Measurements from ENCODE around the gene KCNQ1OT1. TPM values are rescaled to one million over a fixed set of nuclear protein-coding genes. Genes with fewer than 3 reads are reported as not detected.

KCNQ1OT1 gene
- total RNA-seq, 1 donor from 2014 or later, result 0.53 TPM

GRCh38 chr11:2703363-2704141, 3.8 kb upstream of the KCNQ1OT1 start:
- DNase-seq (ENCODE audit: low read depth, low spot score), result no peak

DNA sequence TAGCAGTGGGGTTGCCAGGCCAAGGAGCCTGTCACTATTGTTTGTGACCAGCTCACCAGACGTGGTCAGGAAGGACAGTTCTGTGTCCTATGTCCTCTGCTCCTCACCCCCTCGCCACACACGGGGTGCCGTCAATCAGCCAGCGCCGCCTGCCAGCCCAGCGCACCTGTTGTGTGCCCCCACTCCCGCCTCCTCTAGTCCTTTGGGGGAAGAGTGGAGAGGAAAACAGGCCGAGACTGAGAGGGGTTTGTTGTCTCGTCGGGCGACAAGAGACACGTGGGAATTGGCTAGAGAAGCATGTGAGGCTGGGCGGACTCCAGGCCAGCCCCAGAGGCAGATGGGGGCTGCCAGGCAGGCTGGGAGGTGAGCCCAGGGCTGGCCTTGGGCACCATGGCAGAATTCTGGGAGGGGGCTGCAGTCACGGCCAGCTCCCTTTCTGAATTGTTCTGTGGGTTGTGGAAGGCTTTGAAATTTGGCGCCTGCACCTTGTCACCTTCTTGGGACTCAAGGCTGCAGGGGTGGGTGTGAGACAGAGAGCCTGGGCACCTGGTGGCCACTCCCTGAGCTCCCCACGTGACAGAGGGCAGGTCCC, 3.1 kb upstream of the KCNQ1OT1 start:
- no peak for DNase-seq (ENCODE audit: low read depth, low spot score)

GRCh38 chr11:2701898-2702434, 2.2 kb upstream of the KCNQ1OT1 start:
- DNase-seq (ENCODE audit: low read depth, low spot score), result no peak

GRCh38 chr11:2701230-2701629, 1.4 kb upstream of the KCNQ1OT1 start:
- no peak for DNase-seq (ENCODE audit: low read depth, low spot score)

- no peak for DNase-seq (ENCODE audit: low read depth, low spot score)
These were observed 819 bp upstream of the KCNQ1OT1 start for GRCh38 chr11:2700415-2701211.

GRCh38 chr11:2699185-2699530, 636 bp downstream of the KCNQ1OT1 start:
- no peak for DNase-seq (ENCODE audit: low read depth, low spot score)

- DNase-seq (ENCODE audit: low read depth, low spot score), result no peak
These were observed 1.2 kb downstream of the KCNQ1OT1 start for GRCh38 chr11:2698386-2699184.

- DNase-seq (ENCODE audit: low read depth, low spot score), result no peak
These were observed 1.9 kb downstream of the KCNQ1OT1 start for GRCh38 chr11:2697866-2698265.

- no peak for DNase-seq (ENCODE audit: low read depth, low spot score)
These were observed 3.3 kb downstream of the KCNQ1OT1 start for GRCh38 chr11:2696455-2696854.

- DNase-seq (ENCODE audit: low read depth, low spot score), result no peak
These were observed 4.5 kb downstream of the KCNQ1OT1 start for GRCh38 chr11:2694995-2695939.

DNA sequence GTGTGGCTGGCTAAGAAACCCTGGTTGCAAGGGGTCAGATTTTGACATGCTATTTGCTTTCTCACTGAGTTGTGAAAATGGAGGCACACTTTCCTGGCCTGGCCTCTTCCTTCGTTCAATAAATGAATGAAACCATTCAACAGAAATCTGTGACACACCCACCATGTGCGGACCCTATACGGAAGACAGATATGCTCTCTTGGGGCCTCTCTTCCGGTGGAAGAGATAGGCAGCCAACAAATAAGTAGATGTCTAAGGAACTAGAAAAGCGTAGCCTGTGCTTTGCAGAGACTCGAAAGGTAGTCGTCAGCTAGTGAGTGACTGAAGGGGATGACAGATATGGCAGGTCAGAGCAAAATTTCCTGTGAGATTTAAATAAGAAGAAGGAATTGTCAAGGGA, 5.3 kb downstream of the KCNQ1OT1 start:
- no peak for DNase-seq (ENCODE audit: low read depth, low spot score)

DNA sequence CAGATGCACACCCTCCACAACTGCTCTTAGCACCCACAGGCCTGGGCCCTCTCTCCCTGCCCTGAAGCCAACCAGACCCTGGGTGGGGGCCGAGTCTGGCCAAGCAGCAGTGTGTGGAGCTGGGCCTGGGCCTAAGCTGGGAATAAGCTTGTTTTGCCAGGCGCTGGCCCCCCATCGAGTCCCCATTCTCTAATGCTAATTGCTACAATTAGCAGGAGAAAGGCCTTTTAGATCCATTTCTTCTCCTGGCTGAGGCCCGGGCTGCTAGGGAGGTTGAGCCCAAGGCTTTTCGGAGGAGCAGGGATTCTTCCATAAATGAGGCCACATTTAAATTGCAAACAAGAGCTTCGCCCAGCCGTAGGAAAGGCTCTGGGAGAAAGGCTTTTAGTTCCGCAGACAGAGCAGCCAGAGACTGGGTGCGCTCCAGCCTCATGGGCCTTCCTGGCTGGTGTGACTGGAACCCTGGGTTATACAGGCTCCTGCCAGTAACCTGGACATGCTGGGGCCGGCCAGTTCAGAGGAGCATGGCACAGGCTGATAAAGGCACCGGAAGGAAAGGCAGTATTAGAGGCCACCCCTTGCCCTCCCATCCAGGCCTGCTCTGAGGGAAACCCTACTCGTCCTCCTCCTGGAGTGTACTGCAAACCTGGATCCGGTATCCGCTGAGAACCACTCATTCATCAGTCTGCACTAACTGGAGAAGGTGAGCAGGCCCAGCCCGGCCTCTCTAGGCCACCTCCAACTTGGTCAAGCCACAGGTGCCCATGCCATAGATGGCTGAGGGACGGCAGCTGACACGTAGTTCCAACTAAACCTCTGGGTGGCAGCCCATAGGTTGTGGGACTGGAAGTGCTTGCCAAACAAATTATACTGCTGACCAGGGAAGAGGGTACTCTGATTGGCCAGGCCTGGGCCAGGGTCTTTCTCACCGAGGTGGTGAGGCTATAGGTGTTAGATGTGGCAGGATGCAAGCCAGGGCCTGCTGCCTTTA, 6.2 kb downstream of the KCNQ1OT1 start:
- DNase-seq (ENCODE audit: low read depth, low spot score), result no peak

DNA sequence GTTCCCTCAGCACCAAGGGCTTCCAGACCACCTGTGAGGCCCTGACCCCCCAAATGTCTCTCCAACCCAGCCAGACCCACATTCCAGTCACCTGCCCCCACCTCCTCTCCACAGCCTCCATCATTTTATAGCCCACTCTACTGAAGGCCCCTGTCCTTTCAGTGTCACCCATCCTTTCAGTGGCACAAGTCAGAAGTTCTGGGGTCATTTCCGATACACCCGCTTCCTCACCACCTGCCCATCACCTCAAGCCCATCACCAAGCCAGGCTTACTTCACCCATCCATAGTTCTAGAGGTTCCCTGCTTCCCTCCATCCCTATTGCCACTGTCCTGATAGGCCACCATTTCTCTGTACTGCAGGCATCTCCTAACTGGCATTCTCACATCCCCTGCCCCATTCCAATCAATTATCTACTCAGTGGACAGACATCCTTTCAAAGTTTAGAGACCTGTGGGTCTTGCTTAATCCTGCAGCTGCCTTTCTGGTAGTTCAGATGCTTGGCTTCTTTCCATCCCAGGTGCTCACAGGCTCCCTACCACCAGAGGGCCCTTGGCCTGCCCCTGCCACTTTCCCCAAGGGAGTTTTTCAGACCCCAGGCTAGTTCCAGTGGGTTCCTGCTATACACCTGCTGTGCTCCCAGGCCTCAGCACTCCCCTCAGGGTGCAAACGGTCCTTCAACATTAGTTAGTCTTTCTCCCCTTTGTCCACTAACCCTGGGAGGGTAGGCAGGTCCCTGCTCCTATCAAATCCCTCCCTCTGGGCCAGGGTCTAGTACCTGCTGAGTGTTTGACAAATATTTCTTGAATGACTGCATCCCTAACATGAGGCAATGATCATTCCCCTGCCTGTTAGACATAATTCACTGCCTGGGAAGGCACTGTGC, 7.6 kb downstream of the KCNQ1OT1 start:
- no peak for DNase-seq (ENCODE audit: low read depth, low spot score)

GRCh38 chr11:2691355-2691761, 8.4 kb downstream of the KCNQ1OT1 start:
- DNase-seq (ENCODE audit: low read depth, low spot score), result no peak

GRCh38 chr11:2690596-2691354, 9.0 kb downstream of the KCNQ1OT1 start:
- DNase-seq (ENCODE audit: low read depth, low spot score), result no peak

DNA sequence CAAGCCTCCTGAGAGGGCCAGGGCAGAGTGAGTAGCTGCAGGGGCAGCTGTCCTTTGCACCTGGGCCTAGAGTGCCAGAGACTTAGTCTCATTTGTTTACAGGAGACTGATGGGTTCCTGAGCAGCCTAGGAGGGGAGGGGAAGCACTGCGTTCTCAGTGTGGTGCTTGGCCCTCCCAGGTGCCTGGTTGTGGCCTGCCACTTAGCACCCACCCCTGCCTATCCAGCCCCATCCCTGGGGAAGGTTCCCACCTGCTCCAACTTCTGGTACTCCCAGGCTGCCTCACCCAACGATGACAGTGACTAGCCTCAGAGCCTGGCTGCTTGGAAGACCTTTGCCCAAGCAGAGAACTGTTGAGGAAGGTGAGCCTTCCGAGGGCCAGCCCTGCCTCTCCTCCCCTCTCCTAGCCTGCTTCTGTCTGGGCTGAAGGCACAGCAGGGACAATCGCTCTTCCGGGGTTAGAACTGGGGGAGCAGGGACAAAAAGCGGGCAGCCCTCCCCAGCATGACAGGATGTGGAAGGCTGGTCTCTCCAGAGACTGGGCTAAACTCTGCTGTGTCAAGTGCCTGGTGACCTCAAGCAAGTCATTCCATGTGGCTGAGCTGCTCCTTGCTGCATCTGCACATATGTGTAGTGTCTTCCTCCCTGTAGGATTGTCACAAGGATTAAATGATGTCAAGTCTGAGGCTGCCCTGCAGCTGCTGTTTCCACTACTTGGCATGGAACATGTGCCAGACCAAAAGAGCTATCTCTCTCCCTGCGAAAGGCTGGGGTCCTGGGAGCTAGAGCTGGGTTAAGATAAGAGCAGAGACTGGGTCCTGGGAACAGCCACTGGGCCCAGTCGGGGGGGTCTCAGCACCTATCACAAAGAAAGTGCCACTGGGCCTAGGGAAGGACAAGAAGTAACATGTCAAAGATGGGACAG, 9.9 kb downstream of the KCNQ1OT1 start:
- no peak for DNase-seq (ENCODE audit: low read depth, low spot score)
